Smooth muscle cell of the brain vasculature (primary cell): ENCODE data around the gene TENM3.

Experiments used
- DNase-seq: peaks from one replicate; pipeline ENCODE4 v3.0.0-alpha.2; 2012; ENCODE audit warnings: low read depth, low spot score

The TENM3 gene

DNA sequence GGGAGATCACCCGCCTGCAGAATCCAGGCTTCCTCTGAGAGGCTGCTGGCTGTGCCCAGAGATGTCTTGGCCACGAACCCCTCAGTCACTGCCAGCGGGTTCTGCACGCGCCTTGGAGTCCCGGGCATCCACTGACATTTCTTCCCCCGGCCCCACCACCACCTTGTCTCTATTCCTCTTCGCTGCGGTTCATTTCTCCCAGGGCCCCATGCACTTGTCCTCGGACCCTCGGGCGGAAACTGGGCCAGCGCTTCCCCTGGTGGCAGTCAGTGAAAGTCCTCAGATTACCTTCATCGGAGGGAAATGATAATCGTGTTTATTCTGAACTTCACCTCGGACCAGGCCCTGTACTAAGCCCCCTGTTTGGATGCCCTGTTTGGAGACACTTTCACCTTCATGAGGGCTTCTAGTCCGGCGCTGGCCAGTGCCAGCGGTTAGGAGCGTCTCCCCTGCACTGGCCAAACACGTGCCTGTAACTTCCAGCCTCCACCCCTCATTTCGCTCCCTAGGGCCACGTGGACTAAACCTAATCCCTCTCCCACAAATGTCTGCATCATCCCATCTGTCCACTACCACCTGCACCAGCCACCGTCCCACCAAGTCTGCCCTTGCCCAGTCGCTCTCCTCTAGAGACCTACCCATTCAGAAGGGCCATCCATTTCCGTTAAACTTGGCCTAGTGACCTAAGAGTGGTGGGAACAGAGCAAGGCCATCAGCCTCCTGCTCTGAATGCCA, 592.0 kb downstream of the TENM3 start:
- DNase-seq: no peak

- no peak for DNase-seq
These were observed 594.6 kb downstream of the TENM3 start for GRCh38 chr4:182837831-182838230.

DNA sequence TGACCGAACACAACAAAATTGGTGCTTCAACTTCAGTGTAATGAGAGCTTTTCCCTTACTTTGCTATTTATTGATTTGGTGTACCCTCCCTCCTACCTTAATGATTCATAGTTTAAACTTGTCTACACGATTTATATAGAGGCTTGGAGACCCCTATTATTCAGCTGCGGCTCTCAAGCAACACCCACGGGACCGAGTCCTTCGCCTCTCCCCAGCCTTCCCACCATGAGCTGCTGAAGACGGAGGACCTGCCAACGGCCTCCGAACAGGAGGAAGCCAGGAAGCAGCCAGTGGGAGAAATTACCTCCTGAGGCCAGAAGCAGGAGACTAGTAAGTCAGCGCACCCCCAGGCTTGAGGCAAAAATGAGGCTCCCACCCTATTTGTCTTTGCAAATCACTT, 595.3 kb downstream of the TENM3 start:
- DNase-seq: no peak

- no peak for DNase-seq
These were observed 596.1 kb downstream of the TENM3 start for GRCh38 chr4:182839256-182839655.

DNA sequence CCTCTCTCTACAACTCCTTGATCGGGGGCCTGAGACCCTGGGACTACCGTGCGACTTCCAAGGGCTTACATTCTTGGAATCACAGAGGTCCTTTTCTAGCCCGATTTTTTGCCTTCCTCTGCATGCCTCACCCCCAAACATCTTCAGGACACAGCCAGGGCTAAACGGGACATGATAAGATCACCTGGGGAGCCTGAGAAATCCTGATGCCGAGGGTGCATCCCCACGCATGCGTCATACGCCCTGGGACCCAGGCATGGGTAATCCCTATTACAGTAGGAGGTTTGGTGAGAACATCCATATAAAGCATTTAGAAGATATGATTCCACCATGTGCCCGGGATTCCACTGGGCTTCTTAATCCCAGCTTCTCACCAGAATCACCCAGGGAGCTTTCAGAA, 596.9 kb downstream of the TENM3 start:
- DNase-seq: no peak

GRCh38 chr4:182842104-182842600, 599.0 kb downstream of the TENM3 start:
- no peak for DNase-seq

DNA sequence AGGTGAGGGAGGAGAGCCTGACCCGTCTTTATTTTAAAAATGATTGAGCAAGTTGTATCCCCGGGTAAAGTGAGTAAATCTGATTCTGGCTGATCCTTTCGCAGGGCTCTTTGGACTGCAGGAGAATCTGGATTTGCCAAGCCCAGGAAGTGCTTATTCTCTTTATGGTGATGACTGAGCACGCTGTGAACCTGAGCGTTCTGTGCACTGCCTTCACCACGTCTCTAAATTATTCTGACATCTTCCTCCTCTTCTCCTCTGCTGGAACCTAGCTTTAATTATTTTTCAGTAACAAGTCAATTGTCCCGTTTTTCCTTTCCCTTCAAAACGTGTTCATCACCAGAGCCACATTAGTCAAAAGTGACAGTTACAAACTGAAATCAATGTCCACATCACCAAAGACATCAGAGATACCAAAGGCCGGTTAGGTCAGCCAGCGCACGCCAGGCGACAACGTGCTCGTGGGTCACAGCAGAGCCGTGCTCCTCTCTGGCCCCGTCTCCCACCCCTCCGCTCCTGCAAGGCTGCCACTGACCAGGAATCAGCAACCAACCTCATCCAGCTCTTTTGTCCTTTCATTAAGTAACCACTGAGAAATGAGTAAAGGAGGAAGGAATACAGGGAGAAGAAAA, 599.7 kb downstream of the TENM3 start:
- no peak for DNase-seq

- no peak for DNase-seq
These were observed 600.7 kb downstream of the TENM3 start for GRCh38 chr4:182843808-182844325.

DNA sequence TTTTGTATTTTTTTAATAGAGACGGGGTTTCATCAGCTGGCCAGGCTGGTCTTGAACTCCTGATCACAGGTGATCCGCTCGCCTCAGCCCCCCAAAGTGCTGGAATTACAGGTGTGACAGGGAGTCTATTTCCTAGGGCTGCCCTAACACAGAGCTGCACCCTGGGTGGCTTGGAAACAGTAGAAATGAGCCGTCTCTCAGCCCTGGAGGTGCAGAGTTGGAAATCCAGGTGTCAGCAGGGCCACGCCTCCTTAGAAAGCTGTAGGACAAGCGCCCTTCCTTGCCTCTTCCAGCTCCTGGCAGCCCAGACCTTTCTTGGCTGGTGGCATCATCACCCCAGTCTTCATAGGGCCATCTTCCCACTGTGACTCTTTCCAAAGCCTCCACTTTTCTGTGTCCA, 602.4 kb downstream of the TENM3 start:
- DNase-seq: no peak

GRCh38 chr4:182846036-182846435, 602.8 kb downstream of the TENM3 start:
- no peak for DNase-seq

DNA sequence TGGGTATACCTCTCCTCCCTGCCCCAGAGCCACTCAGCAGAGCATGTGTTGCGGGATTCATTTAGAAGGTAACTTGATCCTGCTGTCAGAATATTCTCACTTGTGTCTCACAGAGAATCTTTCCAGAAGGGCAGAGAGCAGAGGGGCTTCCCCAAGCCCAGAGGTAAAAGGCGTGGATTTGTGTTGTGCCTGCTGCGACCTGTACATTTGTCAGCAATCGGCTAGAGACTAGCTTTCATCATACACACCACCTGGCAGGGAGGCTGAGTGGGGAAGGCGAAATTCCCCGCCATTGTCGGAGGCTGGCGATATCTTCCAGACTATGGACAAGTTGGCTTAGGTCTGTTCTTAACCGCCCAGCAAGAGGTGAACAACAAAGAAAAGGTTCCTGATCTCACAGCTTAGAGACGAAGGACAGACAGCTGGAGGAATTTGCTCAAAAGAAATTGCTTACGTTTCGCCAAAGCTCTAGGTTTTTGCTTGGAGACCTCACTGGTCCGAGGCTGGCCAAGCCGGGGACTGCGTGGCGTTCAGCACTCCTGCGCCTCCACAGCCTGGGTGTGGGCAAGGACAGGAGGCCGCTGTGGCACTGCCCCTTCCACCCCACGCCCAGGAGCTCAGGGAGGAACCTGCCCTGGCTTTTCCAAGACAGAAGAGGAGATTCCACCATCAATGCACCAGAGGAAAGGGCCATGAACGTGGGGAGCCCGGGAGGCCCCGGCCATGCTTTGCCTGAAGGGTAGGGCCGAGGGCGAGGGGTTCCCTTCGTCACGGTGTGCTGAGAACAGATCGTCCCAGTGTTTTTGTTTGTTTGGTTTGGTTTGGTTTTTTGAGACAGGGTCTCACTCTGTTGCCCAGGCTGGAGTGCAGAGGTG, 604.6 kb downstream of the TENM3 start:
- DNase-seq: no peak

- DNase-seq: no peak
These were observed 605.5 kb downstream of the TENM3 start for GRCh38 chr4:182848685-182849084.
